Measurements from ENCODE around the gene AGMO. TPM values are rescaled to one million over a fixed set of nuclear protein-coding genes. Genes with fewer than 3 reads are reported as not detected.

Gene AGMO
- total and polyA plus RNA-seq, 4 donors: 21.6 to 46.6 (median 31.6) TPM

DNA sequence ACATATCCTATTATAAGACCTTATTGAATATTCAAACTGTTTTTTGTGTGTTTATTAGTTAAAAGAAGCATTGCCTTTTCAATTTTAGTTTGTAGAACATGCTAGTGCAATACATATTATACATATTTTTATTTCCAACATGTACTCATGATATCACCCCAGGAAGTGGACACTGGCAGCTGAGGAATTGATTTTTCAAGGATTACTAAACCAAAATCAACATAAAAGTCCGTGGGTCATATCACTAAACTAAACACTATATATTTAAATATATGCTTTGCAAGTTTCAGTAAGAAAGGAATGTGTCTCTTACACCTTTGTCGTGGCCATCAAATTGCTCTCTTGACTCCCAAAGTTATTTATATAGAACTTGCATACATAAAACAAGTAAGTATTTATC lies 185.2 kb downstream of the AGMO start (continued):
- TF ChIP-seq, protein P1, sequence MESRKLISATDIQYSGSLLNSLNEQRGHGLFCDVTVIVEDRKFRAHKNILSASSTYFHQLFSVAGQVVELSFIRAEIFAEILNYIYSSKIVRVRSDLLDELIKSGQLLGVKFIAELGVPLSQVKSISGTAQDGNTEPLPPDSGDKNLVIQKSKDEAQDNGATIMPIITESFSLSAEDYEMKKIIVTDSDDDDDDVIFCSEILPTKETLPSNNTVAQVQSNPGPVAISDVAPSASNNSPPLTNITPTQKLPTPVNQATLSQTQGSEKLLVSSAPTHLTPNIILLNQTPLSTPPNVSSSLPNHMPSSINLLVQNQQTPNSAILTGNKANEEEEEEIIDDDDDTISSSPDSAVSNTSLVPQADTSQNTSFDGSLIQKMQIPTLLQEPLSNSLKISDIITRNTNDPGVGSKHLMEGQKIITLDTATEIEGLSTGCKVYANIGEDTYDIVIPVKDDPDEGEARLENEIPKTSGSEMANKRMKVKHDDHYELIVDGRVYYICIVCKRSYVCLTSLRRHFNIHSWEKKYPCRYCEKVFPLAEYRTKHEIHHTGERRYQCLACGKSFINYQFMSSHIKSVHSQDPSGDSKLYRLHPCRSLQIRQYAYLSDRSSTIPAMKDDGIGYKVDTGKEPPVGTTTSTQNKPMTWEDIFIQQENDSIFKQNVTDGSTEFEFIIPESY (IDR thresholded peaks at IDR 0.05): no peak
- peak in 1 of 2 donors; percentile 11 for TF ChIP-seq RXRA (IDR thresholded peaks at IDR 0.05)
- peak in 1 of 2 donors; percentile 47 for TF ChIP-seq JUND (IDR thresholded peaks at IDR 0.05)
- TF ChIP-seq SP1 (IDR thresholded peaks at IDR 0.05): no peak
- no peak for TF ChIP-seq EGR1 (IDR thresholded peaks at IDR 0.05; ENCODE audit: low read depth in 2 of 2)
- TF ChIP-seq FOXA1 (IDR thresholded peaks at IDR 0.05): no peak
- TF ChIP-seq HNF4A (conservative IDR thresholded peaks at IDR 0.05): peak; percentile 68 to 73
- peak; percentile 38 for TF ChIP-seq FOXA2 (IDR thresholded peaks at IDR 0.05)
- TF ChIP-seq, protein P2, sequence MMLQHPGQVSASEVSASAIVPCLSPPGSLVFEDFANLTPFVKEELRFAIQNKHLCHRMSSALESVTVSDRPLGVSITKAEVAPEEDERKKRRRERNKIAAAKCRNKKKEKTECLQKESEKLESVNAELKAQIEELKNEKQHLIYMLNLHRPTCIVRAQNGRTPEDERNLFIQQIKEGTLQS (IDR thresholded peaks at IDR 0.05): no peak
- no peak for TF ChIP-seq TAF1 (conservative IDR thresholded peaks at IDR 0.05)

DNA sequence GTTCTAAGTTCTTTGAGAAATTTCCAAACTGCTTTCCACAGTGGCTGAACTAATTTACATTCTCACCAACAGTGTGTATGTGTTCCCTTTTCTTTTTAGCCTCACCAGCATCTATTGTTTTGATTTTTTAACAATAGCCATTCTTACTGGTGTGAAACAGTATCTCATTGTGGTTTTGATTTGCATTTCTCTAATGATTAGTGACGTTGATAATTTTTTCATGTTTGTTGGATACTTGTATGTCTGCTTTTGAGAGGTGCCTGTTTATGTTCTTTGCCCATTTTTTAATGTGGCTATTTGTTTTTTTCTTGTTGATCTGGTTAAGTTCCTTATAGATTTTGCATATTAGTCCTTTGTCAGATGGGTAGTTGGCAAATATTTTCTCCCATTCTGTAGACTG lies 191.4 kb downstream of the AGMO start:
- Histone ChIP-seq H3K9ac (ENCODE audit: low read depth in 1 of 2, low read length in 2 of 2) (no peak overlapping the region), H3K36me3 (ENCODE audit: control insufficient read depth in 4 of 4, insufficient read depth in 3 of 4, low read depth in 1 of 4, low read length in 3 of 4) (peaks cover 0 to 6% (median 2%) of the 10 kb centered on the region in 4 donors), H3K27me3 (ENCODE audit: control insufficient read depth in 4 of 4, insufficient read depth in 4 of 4, low read length in 3 of 4) (no peaks in the 10 kb centered on the region), H3K9me3 (ENCODE audit: control insufficient read depth in 4 of 4, low read length in 3 of 4) (no peaks in the 10 kb centered on the region), H3K4me1 (ENCODE audit: control insufficient read depth in 4 of 4, insufficient read depth in 4 of 4, low read length in 3 of 4) (peaks cover 0 to 1% (median 0%) of the 10 kb centered on the region in 4 donors), H3K4me3 (ENCODE audit: low read depth in 1 of 3, low read length in 3 of 3) (no peak overlapping the region), H3K27ac (ENCODE audit: low read depth in 1 of 2, low read length in 2 of 2) (no peak overlapping the region)
- TF ChIP-seq RXRA (IDR thresholded peaks at IDR 0.05) (no peak), YY1 (IDR thresholded peaks at IDR 0.05) (no peak), HNF4G (IDR thresholded peaks at IDR 0.05) (no peak), JUND (IDR thresholded peaks at IDR 0.05) (no peak), FOXA1 (IDR thresholded peaks at IDR 0.05) (no peak), SP1 (IDR thresholded peaks at IDR 0.05) (no peak), TAF1 (conservative IDR thresholded peaks at IDR 0.05) (no peak), EGR1 (IDR thresholded peaks at IDR 0.05; ENCODE audit: low read depth in 2 of 2) (no peak), FOXA2 (IDR thresholded peaks at IDR 0.05) (no peak)
- TF ChIP-seq, protein P3, sequence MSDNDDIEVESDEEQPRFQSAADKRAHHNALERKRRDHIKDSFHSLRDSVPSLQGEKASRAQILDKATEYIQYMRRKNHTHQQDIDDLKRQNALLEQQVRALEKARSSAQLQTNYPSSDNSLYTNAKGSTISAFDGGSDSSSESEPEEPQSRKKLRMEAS (IDR thresholded peaks at IDR 0.05): no peak
- TF ChIP-seq, protein P4, sequence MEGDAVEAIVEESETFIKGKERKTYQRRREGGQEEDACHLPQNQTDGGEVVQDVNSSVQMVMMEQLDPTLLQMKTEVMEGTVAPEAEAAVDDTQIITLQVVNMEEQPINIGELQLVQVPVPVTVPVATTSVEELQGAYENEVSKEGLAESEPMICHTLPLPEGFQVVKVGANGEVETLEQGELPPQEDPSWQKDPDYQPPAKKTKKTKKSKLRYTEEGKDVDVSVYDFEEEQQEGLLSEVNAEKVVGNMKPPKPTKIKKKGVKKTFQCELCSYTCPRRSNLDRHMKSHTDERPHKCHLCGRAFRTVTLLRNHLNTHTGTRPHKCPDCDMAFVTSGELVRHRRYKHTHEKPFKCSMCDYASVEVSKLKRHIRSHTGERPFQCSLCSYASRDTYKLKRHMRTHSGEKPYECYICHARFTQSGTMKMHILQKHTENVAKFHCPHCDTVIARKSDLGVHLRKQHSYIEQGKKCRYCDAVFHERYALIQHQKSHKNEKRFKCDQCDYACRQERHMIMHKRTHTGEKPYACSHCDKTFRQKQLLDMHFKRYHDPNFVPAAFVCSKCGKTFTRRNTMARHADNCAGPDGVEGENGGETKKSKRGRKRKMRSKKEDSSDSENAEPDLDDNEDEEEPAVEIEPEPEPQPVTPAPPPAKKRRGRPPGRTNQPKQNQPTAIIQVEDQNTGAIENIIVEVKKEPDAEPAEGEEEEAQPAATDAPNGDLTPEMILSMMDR (IDR thresholded peaks at IDR 0.05; ENCODE audit: low read depth, low read length, missing input control): no peak
- TF ChIP-seq, protein P5, sequence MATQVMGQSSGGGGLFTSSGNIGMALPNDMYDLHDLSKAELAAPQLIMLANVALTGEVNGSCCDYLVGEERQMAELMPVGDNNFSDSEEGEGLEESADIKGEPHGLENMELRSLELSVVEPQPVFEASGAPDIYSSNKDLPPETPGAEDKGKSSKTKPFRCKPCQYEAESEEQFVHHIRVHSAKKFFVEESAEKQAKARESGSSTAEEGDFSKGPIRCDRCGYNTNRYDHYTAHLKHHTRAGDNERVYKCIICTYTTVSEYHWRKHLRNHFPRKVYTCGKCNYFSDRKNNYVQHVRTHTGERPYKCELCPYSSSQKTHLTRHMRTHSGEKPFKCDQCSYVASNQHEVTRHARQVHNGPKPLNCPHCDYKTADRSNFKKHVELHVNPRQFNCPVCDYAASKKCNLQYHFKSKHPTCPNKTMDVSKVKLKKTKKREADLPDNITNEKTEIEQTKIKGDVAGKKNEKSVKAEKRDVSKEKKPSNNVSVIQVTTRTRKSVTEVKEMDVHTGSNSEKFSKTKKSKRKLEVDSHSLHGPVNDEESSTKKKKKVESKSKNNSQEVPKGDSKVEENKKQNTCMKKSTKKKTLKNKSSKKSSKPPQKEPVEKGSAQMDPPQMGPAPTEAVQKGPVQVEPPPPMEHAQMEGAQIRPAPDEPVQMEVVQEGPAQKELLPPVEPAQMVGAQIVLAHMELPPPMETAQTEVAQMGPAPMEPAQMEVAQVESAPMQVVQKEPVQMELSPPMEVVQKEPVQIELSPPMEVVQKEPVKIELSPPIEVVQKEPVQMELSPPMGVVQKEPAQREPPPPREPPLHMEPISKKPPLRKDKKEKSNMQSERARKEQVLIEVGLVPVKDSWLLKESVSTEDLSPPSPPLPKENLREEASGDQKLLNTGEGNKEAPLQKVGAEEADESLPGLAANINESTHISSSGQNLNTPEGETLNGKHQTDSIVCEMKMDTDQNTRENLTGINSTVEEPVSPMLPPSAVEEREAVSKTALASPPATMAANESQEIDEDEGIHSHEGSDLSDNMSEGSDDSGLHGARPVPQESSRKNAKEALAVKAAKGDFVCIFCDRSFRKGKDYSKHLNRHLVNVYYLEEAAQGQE (IDR thresholded peaks at IDR 0.05): no peak
- TF ChIP-seq, protein P2 (IDR thresholded peaks at IDR 0.05): no peak
- 85% methylated on average over 1 of the region's 1 CpG for WGBS
- DNase-seq (ENCODE audit: low spot score): no peak

All from liver (tissue), 9 donors.